CD8-positive, alpha-beta memory T cell (primary cell): ENCODE measurements around the gene HSPA6. TPM values are rescaled to one million over a fixed set of nuclear protein-coding genes. Genes with fewer than 3 reads are reported as not detected.
A peak's percentile ranks its signal among the peaks of the same experiment; 100 is the strongest.
"Not testable (repeated sequence)": the region's sequence is repeated elsewhere in the genome, so short reads cannot be mapped to it uniquely, and the experiment has no call there.

Experiments used
- CTCF ChIA-PET: fragments of 350-600 bp; sonication (Branson Sonifier 250); formaldehyde crosslinking; loops from one replicate; lab custom pipeline; 2021; ENCODE audit warnings: antibody characterized with exemption; lab: Charles Lee
- POLR2A ChIA-PET: fragments of 350-600 bp; sonication (Branson Sonifier 250); formaldehyde crosslinking; loops from one replicate; lab custom pipeline; 2021; ENCODE audit warnings: antibody characterized with exemption; lab: Charles Lee
- DNase-seq, 5 donors: peaks; one replicate each; pipeline versions ENCODE4 v3.0.0 to v3.0.0-alpha.2; 2020 to 2022; ENCODE audit warnings: mixed read lengths in 1 of 5
- H3K27ac ChIP-seq: one replicate; pipeline ENCODE4 v1.7.0; 2013; ENCODE audit warnings: low read depth, mild to moderate bottlenecking, low read length, moderate library complexity
- H3K27me3 ChIP-seq: 2 replicates; pipeline ENCODE4 v1.7.0; 2013; ENCODE audit warnings: low read length, mild to moderate bottlenecking; ENCODE audit not compliant: insufficient read depth, poor library complexity, severe bottlenecking
- H3K36me3 ChIP-seq: 2 replicates; pipeline ENCODE4 v1.7.0; 2013; ENCODE audit warnings: mild to moderate bottlenecking, low read length, moderate library complexity; ENCODE audit not compliant: insufficient read depth
- H3K4me1 ChIP-seq: 2 replicates; pipeline ENCODE4 v1.7.0; 2013; ENCODE audit warnings: mild to moderate bottlenecking, low read length, moderate library complexity; ENCODE audit not compliant: insufficient read depth
- H3K4me3 ChIP-seq: 2 replicates; pipeline ENCODE4 v1.7.0; 2013; ENCODE audit warnings: mild to moderate bottlenecking, low read length
- H3K9me3 ChIP-seq: 2 replicates; pipeline ENCODE4 v1.7.0; 2013; ENCODE audit warnings: mild to moderate bottlenecking, low read length
- H3K27ac Mint-ChIP-seq, 8 donors: one replicate each; pipeline ENCODE4 v1.8.0; 2020 to 2021; ENCODE audit warnings: mixed read lengths in 8 of 8, mild to moderate bottlenecking in 6 of 8, inconsistent platforms in 3 of 8, moderate library complexity in 3 of 8
- H3K27me3 Mint-ChIP-seq, 2 donors: one replicate each; pipeline ENCODE4 v1.8.0; 2020 to 2021; ENCODE audit warnings: mixed read lengths in 2 of 2, mild to moderate bottlenecking in 1 of 2, moderate library complexity in 1 of 2
- H3K36me3 Mint-ChIP-seq, 3 donors: one replicate each; pipeline ENCODE4 v1.8.0; 2020 to 2021; ENCODE audit warnings: mixed read lengths in 3 of 3, inconsistent platforms in 1 of 3, mild to moderate bottlenecking in 1 of 3
- H3K4me1 Mint-ChIP-seq, 3 donors: one replicate each; pipeline ENCODE4 v1.8.0; 2020 to 2021; ENCODE audit warnings: mixed read lengths in 3 of 3, inconsistent platforms in 1 of 3, mild to moderate bottlenecking in 1 of 3
- H3K4me3 Mint-ChIP-seq, 7 donors: one replicate each; pipeline ENCODE4 v1.8.0; 2020 to 2021; ENCODE audit warnings: mixed read lengths in 7 of 7, mild to moderate bottlenecking in 6 of 7, moderate library complexity in 4 of 7, inconsistent platforms in 2 of 7
- H3K9me3 Mint-ChIP-seq, 5 donors: one replicate each; pipeline ENCODE4 v1.8.0; 2020 to 2022; ENCODE audit warnings: mixed read lengths in 5 of 5, mild to moderate bottlenecking in 3 of 5, moderate library complexity in 2 of 5, inconsistent platforms in 1 of 5
- polyA plus RNA-seq: library from polyadenylated mRNA; unstranded; fragments of 300-500 nt; fragmentation: Illumina TruSeq; gene quantifications from one replicate; pipeline ENCODE4 v1.2.3, GENCODE V29; 2021
- total RNA-seq, 2 experiments: library from RNA; stranded (reverse); gene quantifications; one replicate each; pipeline ENCODE4 v1.2.3, GENCODE V29; 2021

HSPA6 gene
- total and polyA plus RNA-seq, 3 experiments from 2014 or later, result 0.90 to 1.4 (median 1.3) TPM

DNA sequence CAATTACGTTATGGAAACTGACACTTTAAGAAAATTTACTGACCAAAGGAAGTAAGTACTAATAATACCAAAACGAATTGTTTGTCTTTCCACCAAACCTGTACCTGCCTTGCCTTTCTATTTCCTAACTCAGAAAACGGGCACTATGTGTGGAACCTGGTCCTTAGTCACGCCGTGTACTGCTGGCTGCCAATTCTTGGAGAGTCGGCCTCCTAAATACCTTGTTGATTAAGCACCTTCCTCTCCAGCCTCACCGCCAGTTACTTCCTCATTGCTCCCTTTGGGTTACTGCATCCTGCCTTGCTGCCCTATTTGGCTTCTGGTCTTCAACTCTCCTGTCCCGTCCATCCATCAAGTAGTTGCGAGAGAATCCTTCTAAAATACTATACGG is 16.2 kb downstream of the HSPA6 start:
- H3K4me1 ChIP-seq, result peaks cover 36% of the 10 kb centered on the region

DNA sequence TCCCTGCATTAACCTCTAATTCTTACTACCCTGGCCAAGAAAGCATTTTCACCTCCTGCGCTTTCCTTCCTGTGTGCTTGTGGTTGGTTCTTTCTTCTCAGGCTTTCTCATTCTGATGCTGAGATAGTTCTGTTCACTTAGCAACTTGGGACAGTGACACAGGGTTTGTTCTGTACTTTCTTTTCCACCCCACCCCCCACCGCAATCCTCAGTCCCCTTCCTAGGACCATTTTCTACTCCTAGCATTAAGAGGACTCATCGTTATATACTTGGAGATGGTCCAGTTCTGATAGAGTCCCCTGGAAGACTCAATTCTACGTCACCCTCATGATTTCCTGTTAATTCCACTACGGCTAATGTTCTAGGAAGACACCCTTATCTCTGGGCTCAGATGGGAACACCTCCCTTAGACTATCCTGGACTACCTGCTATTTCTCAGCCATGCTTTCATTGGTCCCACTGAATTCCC is 17.8 kb downstream of the HSPA6 start:
- DNase-seq, result peak in 4 of 5 donors; percentile 41 to 77 (median 64)
- H3K4me3 Mint-ChIP-seq, result peak overlapping the region; percentile 56 to 78 (median 70)
- H3K4me1 ChIP-seq, result peaks cover 36% of the 10 kb centered on the region
- POLR2A ChIA-PET, result interaction anchor here (1.5 kb wide), 1 partner anchor 208 kb away, joined by 3 read pairs; the partner anchor contains the start of gene DUSP12
- H3K27ac Mint-ChIP-seq, result peak overlapping the region; percentile 55 to 98 (median 90)
- H3K9me3 ChIP-seq, H3K36me3 Mint-ChIP-seq, H3K9me3 Mint-ChIP-seq, H3K36me3 ChIP-seq, H3K27me3 ChIP-seq, CTCF ChIA-PET: not testable (repeated sequence)
- peaks cover 67 to 77% (median 73%) of the 10 kb centered on the region in 3 donors for H3K4me1 Mint-ChIP-seq
- peak overlapping the region; percentile 74 for H3K27ac ChIP-seq
- peaks cover 0 to 11% of the 10 kb centered on the region in 2 donors for H3K27me3 Mint-ChIP-seq
- peak overlapping the region; percentile 18 for H3K4me3 ChIP-seq

More for the DNA sequence above, 16.2 kb downstream of the HSPA6 start:
- Mint-ChIP-seq H3K4me3 (peak overlapping the region; percentile 93 to 97 (median 95)), H3K27ac (peak overlapping the region; percentile 89 to 99 (median 98)), H3K4me1 (peaks cover 56 to 67% (median 64%) of the 10 kb centered on the region in 3 donors), H3K27me3 (peaks cover 0 to 11% of the 10 kb centered on the region in 2 donors)
- not testable (repeated sequence) for H3K9me3 ChIP-seq, H3K36me3 Mint-ChIP-seq, H3K9me3 Mint-ChIP-seq, H3K36me3 ChIP-seq, H3K27me3 ChIP-seq
- POLR2A ChIA-PET, result interaction anchor here (0.9 to 1.5 kb wide), 2 partner anchors 52 to 209 kb away, joined by 3 to 6 read pairs; partner anchors contain the start of gene DUSP12
- CTCF ChIA-PET, result interaction anchor here (1.7 to 1.8 kb wide), 2 partner anchors 9 to 53 kb away, joined by 5 to 13 read pairs; no protein-coding TSS in a partner anchor
- H3K4me3 ChIP-seq, result peak overlapping the region; percentile 87
- H3K27ac ChIP-seq, result peak overlapping the region; percentile 87
- peak in 1 of 5 donors; percentile 17 for DNase-seq

DNA sequence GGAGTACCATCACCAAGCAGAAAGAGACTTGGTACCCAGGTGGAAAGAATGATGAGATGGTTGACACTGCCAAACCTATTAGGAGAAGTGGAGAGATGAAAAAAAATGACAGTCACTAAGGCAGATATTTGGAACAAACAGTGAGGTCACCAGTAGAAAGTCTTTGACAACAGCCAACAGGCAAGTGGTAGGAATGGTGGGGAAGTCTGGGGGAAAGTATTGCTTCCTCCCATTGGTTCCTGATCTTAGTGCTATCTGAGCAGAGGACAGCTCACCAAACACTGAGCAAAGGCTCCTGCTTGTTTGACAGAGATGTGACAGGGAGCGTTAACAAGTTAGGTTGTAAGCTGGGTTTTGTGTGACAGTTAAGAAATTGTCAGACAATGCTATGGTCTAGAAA is 18.8 kb downstream of the HSPA6 start:
- peak overlapping the region; percentile 71 to 98 (median 88) for H3K27ac Mint-ChIP-seq
- Histone ChIP-seq H3K27ac (peak overlapping the region; percentile 74), H3K4me1 (peaks cover 36% of the 10 kb centered on the region)

DNA sequence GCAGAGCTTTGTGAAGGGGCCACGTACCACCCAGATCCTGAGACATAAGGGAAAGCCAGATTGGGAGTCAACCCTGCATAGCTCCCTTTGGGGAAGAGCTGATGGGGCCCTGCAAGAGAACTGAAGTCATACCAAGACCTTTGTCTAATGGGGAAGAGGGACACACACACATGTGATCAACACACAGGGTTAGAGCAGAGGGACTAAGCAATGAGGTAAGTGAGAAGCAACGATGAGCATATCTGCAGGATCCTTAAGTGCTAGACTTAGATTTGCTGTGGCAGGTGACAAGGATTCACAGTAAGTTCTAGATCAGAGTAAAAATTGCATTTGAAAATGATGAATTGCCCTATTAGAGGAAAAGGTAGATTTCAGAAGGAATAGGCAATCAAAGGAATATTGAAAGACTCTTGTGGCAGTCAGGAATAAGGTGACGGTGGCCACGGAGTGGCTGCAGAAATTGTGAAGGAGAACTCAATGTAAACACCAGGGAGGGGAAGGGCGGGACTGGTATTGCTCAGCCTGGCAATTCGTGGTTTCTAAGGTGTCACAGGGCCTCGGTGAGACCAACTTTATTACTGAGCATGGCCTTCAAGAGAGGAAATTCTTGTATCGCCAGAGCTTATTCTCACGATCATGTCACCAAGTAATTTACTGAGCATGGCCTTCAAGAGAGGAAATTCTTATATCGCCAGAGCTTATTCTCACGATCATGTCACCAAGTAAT is 20.8 kb downstream of the HSPA6 start:
- peak in 2 of 5 donors; percentile 26 to 62 for DNase-seq
- peaks cover 69 to 73% (median 72%) of the 10 kb centered on the region in 3 donors for H3K4me1 Mint-ChIP-seq

More for the DNA sequence above, 18.8 kb downstream of the HSPA6 start:
- H3K4me3 ChIP-seq, DNase-seq, H3K36me3 ChIP-seq, H3K27me3 ChIP-seq, CTCF ChIA-PET, H3K36me3 Mint-ChIP-seq, POLR2A ChIA-PET, H3K9me3 ChIP-seq, H3K9me3 Mint-ChIP-seq: not testable (repeated sequence)
- H3K4me1 Mint-ChIP-seq, result peaks cover 71 to 76% (median 72%) of the 10 kb centered on the region in 3 donors
- peaks cover 0 to 11% of the 10 kb centered on the region in 2 donors for H3K27me3 Mint-ChIP-seq
- peak overlapping the region in 5 of 7 donors; percentile 44 to 77 (median 61) for H3K4me3 Mint-ChIP-seq

DNA sequence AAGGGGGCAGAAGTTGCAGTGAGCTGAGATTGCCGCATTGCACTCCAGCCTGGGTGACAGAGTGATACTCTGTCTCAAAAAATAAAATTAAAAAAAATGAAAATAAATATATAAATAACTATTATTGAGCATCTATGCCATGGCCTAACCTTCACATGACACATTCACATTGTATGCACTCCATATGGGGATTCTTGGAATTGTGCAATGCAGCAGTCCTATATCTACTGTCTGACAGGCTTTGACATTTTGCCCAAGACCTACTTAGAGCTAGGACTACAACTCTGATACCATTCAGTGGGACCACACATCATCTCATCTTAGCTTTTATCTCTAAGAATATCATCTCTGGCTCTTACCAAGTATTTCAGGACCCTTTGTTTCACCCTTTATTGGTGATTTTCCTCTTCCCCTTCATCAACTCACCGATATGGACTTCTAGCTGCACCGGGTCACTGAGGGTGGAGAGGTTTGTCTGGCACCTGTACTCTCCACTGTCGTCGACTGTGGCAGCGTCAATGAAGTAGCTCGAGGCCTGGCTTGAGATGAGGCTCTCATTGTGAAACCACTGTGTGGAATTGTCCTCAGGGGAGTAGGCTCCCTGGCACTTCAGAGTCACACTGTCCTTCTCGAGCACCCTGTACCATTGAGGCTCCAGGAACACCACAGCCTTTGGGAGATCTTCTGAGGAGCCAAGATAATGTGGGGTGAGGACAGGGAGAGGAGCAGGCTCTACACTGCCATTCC is 23.8 kb downstream of the HSPA6 start:
- H3K36me3 ChIP-seq, H3K9me3 ChIP-seq, CTCF ChIA-PET, H3K27ac ChIP-seq, H3K27me3 ChIP-seq, H3K27me3 Mint-ChIP-seq, H3K9me3 Mint-ChIP-seq, H3K4me3 ChIP-seq, POLR2A ChIA-PET, H3K36me3 Mint-ChIP-seq, DNase-seq: not testable (repeated sequence)
- Mint-ChIP-seq H3K27ac (peak overlapping the region in 1 of 8 donors; percentile 77), H3K4me1 (peaks cover 46 to 54% (median 48%) of the 10 kb centered on the region in 3 donors), H3K4me3 (peak overlapping the region in 1 of 7 donors; percentile 24)
- peaks cover 16% of the 10 kb centered on the region for H3K4me1 ChIP-seq

More for the DNA sequence above, 20.8 kb downstream of the HSPA6 start:
- Histone ChIP-seq H3K27ac (peak overlapping the region; percentile 38), H3K4me1 (peaks cover 43% of the 10 kb centered on the region)
- H3K9me3 Mint-ChIP-seq, POLR2A ChIA-PET, H3K27me3 Mint-ChIP-seq, H3K4me3 ChIP-seq, H3K27me3 ChIP-seq, H3K36me3 Mint-ChIP-seq, H3K36me3 ChIP-seq, H3K9me3 ChIP-seq, CTCF ChIA-PET: not testable (repeated sequence)
- Mint-ChIP-seq H3K4me3 (peak overlapping the region; percentile 7 to 82 (median 70)), H3K27ac (peak overlapping the region; percentile 72 to 94 (median 93))

DNA sequence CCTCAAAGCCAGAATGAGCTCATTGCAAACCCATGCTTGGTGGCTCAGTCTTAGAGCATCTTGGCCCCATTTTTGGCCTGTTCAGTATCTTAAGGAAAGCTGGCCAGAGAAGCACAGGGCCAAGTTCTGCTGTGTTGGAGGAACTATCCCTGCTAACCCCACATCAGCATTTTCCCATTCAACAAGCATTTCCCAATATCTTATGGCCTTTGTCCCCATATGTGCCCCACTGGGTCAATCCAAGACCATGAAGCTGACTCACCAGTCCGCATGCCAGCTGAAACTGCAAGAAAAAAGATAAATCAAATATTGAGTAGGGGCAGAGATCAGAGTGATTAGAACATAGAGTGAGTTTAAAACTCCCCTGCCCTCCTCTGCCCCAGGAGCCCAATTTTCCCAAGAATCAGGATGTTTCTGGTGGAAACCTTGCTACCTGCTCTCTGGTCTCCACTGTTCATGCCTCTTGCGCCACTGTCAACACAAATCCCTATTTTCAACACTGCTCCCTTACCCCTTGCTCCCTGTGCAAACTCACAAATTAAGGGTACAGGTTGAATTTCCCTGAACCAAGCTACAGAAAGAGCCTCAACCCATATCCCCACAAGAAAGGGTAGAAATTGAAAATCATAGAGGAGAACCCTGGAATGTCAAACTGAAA is 24.5 kb downstream of the HSPA6 start:
- H3K9me3 Mint-ChIP-seq, CTCF ChIA-PET, H3K4me3 ChIP-seq, DNase-seq, H3K4me1 ChIP-seq, H3K9me3 ChIP-seq, H3K27me3 Mint-ChIP-seq, H3K27ac ChIP-seq, H3K27me3 ChIP-seq, POLR2A ChIA-PET, H3K36me3 Mint-ChIP-seq, H3K36me3 ChIP-seq: not testable (repeated sequence)
- Mint-ChIP-seq H3K27ac (peak overlapping the region in 4 of 8 donors; percentile 54 to 89 (median 71)), H3K4me1 (peaks cover 39 to 47% (median 41%) of the 10 kb centered on the region in 3 donors), H3K4me3 (peak overlapping the region in 3 of 7 donors; percentile 23 to 78 (median 73))

DNA sequence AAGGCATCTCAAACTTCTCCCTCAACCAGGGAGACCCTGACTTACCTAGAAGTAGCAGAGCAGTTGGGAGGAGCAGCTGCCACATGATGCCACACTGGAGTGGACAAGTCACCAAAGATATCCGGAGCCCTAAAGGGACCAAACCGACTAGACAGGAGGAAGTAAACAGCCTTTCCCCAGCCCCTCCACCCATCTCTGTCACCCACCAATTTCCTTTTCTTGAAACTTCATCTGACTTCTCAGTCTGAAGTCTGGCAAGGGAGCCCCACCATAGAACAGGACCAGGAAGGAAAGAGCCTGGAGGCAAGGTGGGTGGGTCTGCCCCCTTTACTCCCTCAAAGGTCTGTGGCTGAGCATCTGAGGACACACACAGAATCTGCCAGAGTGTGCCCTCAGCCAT is 25.3 kb downstream of the HSPA6 start, which contains the start of gene FCGR3A:
Gene FCGR3A (minus strand): TSS at position 167 of the 400 bp plus-strand sequence. CDS start 82 bp downstream, at position 85.
- no peaks in the 10 kb centered on the region for H3K9me3 Mint-ChIP-seq
- CTCF ChIA-PET, result no interaction called here
- H3K4me1 ChIP-seq, result peaks cover 8% of the 10 kb centered on the region

More for the DNA sequence above, 25.3 kb downstream of the HSPA6 start, which contains the start of gene FCGR3A:
- H3K27ac Mint-ChIP-seq, result peak within 1 kb of the TSS; percentile 60 to 94 (median 74)
- no peaks in the 10 kb centered on the region for H3K36me3 Mint-ChIP-seq
- H3K4me3 Mint-ChIP-seq, result peak within 1 kb of the TSS in 6 of 7 donors; percentile 26 to 78 (median 54)
- H3K36me3 ChIP-seq, result no peaks in the 10 kb centered on the region
- H3K27me3 ChIP-seq, result no peaks in the 10 kb centered on the region
- H3K27me3 Mint-ChIP-seq, result no peaks in the 10 kb centered on the region
- no peak within 1 kb of the TSS for H3K27ac ChIP-seq
- POLR2A ChIA-PET, result no interaction called here
- DNase-seq, result no peak
- H3K4me1 Mint-ChIP-seq, result peaks cover 37 to 46% (median 38%) of the 10 kb centered on the region in 3 donors
- H3K4me3 ChIP-seq, result no peak within 1 kb of the TSS
- no peaks in the 10 kb centered on the region for H3K9me3 ChIP-seq
